Gastrocnemius medialis (tissue), 4 donors: ENCODE measurements around the gene NPBWR2. TPM values are rescaled to one million over a fixed set of nuclear protein-coding genes. Genes with fewer than 3 reads are reported as not detected.
"Not testable (repeated sequence)": the region's sequence is repeated elsewhere in the genome, so short reads cannot be mapped to it uniquely, and the experiment has no call there.

ENCODE experiments used
- ATAC-seq, 2 donors: fragments of 150-250 bp; one replicate each; pipeline ENCODE4 v1.9.1; 2016
- DNase-seq, 2 donors: peaks; one replicate each; pipeline ENCODE4 v3.0.0-alpha.2; 2019
- H3K27ac ChIP-seq, 4 donors: fragments of 200-600 bp; sonication (generic); 1 replicate in 1 of 4; 2 replicates in 3 of 4; pipeline ENCODE4 v1.5.1; 2016 to 2018; ENCODE audit warnings: mild to moderate bottlenecking in 2 of 4, moderate library complexity in 1 of 4
- H3K27me3 ChIP-seq, 3 donors: fragments of 200-600 bp; sonication (generic) in 2 of 3; 1 replicate in 1 of 3; 2 replicates in 2 of 3; pipeline versions ENCODE4 v1.5.1 to v1.6.0; 2016 to 2019; ENCODE audit warnings: mild to moderate bottlenecking in 1 of 3, moderate library complexity in 1 of 3
- H3K36me3 ChIP-seq, 2 donors: fragments of 200-600 bp; sonication (generic) in 1 of 2; one replicate each; pipeline ENCODE4 v1.5.1; 2017 to 2018
- H3K4me1 ChIP-seq, 2 donors: fragments of 200-600 bp; sonication (generic) in 1 of 2; one replicate each; pipeline ENCODE4 v1.5.1; 2016 to 2017; ENCODE audit warnings: mild to moderate bottlenecking in 2 of 2
- H3K4me3 ChIP-seq, 4 donors: fragments of 200-600 bp; sonication (generic) in 3 of 4; 1 replicate in 1 of 4; 2 replicates in 3 of 4; pipeline ENCODE4 v1.5.1; 2016 to 2019; ENCODE audit warnings: mild to moderate bottlenecking in 2 of 4
- H3K9me3 ChIP-seq, 3 donors: fragments of 200-600 bp; sonication (generic) in 2 of 3; 1 replicate in 1 of 3; 2 replicates in 2 of 3; pipeline ENCODE4 v1.5.1; 2016 to 2019
- CTCF ChIP-seq, 5 experiments: fragments of 450-650 bp in 3 of 5; fragments of 200-600 bp in 2 of 5; sonication (generic) in 2 of 5; IDR thresholded peaks in 4 of 5; conservative IDR thresholded peaks in 1 of 5; 1 replicate in 4 of 5; 2 replicates in 1 of 5; pipeline ENCODE4 v1.5.1; 2016 to 2019; ENCODE audit warnings: antibody characterized with exemption in 5 of 5, mild to moderate bottlenecking in 3 of 5, moderate library complexity in 3 of 5
- POLR2A ChIP-seq, 2 donors: fragments of 450-650 bp; IDR thresholded peaks; one replicate each; pipeline ENCODE4 v1.6.1; 2017; ENCODE audit warnings: antibody characterized with exemption in 2 of 2, mild to moderate bottlenecking in 2 of 2, moderate library complexity in 2 of 2
- in situ Hi-C, 4 donors: fragments of 200-750 bp; cut with MboI; loops; one replicate each; pipeline versions ENCODE4 v1.15.0 to v1.8.0; 2017; ENCODE audit warnings: low sequenced_read_pairs in 4 of 4
- intact Hi-C: fragments of 100-400 bp; cut with DNase I; formaldehyde crosslinking; loops from one replicate; pipeline ENCODE4 v1.15.1; 2023; ENCODE audit warnings: low total_unique reads
- total RNA-seq, 4 donors: library from RNA; depleted of rRNA; stranded (reverse); fragments of >200 nt; gene quantifications; one replicate each; pipeline versions ENCODE4 v1.1.0 to v1.2.3, GENCODE V29; 2016

NPBWR2 gene
- total RNA-seq, 4 donors from 2014 or later = not detected

DNA sequence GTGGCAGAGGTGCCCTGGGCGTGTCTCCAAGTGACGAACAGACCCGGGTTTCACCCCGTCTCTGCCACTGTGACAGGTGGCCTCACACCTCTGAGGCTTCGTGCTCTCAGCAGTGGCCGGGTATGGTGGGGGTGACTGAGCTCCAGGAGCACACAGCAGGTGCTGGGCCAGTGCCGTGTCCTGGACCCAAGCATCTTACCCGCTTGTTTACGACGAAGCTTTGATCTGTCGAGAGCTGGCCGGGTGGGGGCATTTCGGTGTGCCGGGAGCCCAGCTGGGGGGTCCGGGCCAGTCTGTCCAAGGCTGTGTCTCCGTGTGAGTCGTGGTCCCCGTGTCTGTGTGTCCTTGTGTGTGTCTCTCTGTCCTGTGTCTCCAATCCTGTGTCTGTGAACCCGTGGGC is 16.0 kb downstream of the NPBWR2 start:
- Histone ChIP-seq H3K36me3 (no peaks in the 10 kb centered on the region), H3K9me3 (no peaks in the 10 kb centered on the region), H3K4me3 (no peak overlapping the region), H3K27me3 (peaks cover under 1 to 9% (median 4%) of the 10 kb centered on the region in 3 donors), H3K27ac (no peak overlapping the region), H3K4me1 (no peaks in the 10 kb centered on the region)
- DNase-seq (no peak), ATAC-seq (no peak)
- in situ Hi-C loops = no loop called here
- no peak for TF ChIP-seq CTCF (IDR thresholded peaks at IDR 0.05 in 4 of 5, conservative IDR thresholded peaks at IDR 0.05 in 1 of 5)
- no peak for TF ChIP-seq POLR2A (IDR thresholded peaks at IDR 0.05)
- intact Hi-C loops = loop anchor here (10.0 kb wide), 1 partner anchor 1107 kb away; no protein-coding TSS in a partner anchor

DNA sequence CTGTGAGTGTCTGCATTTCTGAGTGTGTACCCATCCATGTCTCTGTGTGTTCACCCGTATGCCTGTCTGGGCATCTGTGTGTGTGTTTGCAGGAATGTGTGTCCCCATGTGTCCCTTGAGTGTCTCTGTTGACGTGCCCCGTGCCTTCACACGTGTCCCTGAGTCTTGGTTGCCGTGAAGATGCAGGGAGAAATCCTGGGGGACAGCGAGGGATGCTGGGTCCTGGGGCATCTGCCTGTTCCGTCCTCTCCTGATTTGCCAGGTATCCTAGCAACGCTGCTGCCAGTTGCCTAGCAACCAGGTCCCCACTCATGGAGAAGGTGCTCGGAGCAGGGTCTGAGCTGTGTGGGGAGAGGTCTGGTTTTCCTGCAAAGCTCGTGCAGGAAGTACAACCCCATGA is 17.2 kb downstream of the NPBWR2 start:
- DNase-seq (no peak), ATAC-seq (no peak)
- Histone ChIP-seq H3K27me3 (peaks cover 12 to 21% (median 14%) of the 10 kb centered on the region in 3 donors), H3K4me3 (no peak overlapping the region), H3K9me3 (no peaks in the 10 kb centered on the region), H3K27ac (no peak overlapping the region), H3K36me3 (no peaks in the 10 kb centered on the region), H3K4me1 (no peaks in the 10 kb centered on the region)
- in situ Hi-C loops (no loop called here), intact Hi-C loops (loop anchor here (10.0 kb wide), 1 partner anchor 1105 kb away; no protein-coding TSS in a partner anchor)
- TF ChIP-seq POLR2A (IDR thresholded peaks at IDR 0.05) = no peak

GRCh38 chr20:64088586-64088985 is 18.8 kb downstream of the NPBWR2 start:
- H3K4me1 ChIP-seq, ATAC-seq, DNase-seq, in situ Hi-C loops, H3K4me3 ChIP-seq, H3K27ac ChIP-seq, H3K9me3 ChIP-seq, H3K36me3 ChIP-seq, intact Hi-C loops: not testable (repeated sequence)
- peaks cover 23 to 35% (median 26%) of the 10 kb centered on the region in 3 donors for H3K27me3 ChIP-seq

DNA sequence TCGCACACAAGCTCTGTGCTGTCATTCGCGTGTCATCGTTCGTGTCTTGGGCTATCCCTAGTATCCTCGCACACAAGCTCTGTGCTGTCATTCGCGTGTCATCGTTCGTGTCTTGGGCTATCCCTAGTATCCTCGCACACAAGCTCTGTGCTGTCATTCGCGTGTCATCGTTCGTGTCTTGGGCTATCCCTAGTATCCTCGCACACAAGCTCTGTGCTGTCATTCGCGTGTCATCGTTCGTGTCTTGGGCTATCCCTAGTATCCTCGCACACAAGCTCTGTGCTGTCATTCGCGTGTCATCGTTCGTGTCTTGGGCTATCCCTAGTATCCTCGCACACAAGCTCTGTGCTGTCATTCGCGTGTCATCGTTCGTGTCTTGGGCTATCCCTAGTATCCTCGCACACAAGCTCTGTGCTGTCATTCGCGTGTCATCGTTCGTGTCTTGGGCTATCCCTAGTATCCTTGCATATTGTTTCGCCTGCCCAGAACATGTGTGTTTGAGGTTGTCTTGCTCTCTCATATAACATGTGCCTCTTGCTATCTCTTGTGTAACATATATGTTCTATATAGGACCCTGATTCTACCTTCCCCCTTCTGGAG is 20.0 kb downstream of the NPBWR2 start:
- in situ Hi-C loops, H3K9me3 ChIP-seq, H3K4me1 ChIP-seq, DNase-seq, H3K36me3 ChIP-seq, H3K27ac ChIP-seq, intact Hi-C loops, ATAC-seq, H3K4me3 ChIP-seq: not testable (repeated sequence)
- H3K27me3 ChIP-seq = peaks cover 23 to 39% (median 31%) of the 10 kb centered on the region in 3 donors

- no peak for ATAC-seq
- in situ Hi-C loops = no loop called here
These were observed 20.6 kb downstream of the NPBWR2 start for GRCh38 chr20:64086801-64087200.

More at GRCh38 chr20:64086801-64087200, 20.6 kb downstream of the NPBWR2 start:
- intact Hi-C loops = no loop called here
- peaks cover 3 to 4% of the 10 kb centered on the region in 2 donors for H3K4me1 ChIP-seq
- H3K36me3 ChIP-seq = no peaks in the 10 kb centered on the region
- H3K27me3 ChIP-seq = peaks cover 23 to 39% (median 31%) of the 10 kb centered on the region in 3 donors
- no peak for DNase-seq
- TF ChIP-seq CTCF (IDR thresholded peaks at IDR 0.05 in 4 of 5, conservative IDR thresholded peaks at IDR 0.05 in 1 of 5) (no peak), POLR2A (IDR thresholded peaks at IDR 0.05) (no peak)
- H3K9me3 ChIP-seq = no peaks in the 10 kb centered on the region
- no peak overlapping the region for H3K4me3 ChIP-seq
- no peak overlapping the region for H3K27ac ChIP-seq
